B cell (primary cell): ENCODE measurements around the gene ATF7IP2.

Experiments used
- CTCF ChIP-seq: fragments of 200-600 bp; IDR thresholded peaks from one replicate; pipeline ENCODE4 v1.8.0; 2022; ENCODE audit warnings: antibody characterized with exemption, mild to moderate bottlenecking
- EZH2 ChIP-seq: IDR thresholded peaks from 2 replicates; pipeline ENCODE4 v1.6.1; 2012; ENCODE audit warnings: borderline replicate concordance, low read depth, mild to moderate bottlenecking, moderate library complexity, low read length; ENCODE audit not compliant: insufficient read depth, poor library complexity, severe bottlenecking

GRCh38 chr16:10509534-10510025 is 123.7 kb downstream of the ATF7IP2 start:
- TF ChIP-seq CTCF (peak; percentile 84), EZH2 (no peak)
